ENCODE data around the gene CT47A1.

DNA sequence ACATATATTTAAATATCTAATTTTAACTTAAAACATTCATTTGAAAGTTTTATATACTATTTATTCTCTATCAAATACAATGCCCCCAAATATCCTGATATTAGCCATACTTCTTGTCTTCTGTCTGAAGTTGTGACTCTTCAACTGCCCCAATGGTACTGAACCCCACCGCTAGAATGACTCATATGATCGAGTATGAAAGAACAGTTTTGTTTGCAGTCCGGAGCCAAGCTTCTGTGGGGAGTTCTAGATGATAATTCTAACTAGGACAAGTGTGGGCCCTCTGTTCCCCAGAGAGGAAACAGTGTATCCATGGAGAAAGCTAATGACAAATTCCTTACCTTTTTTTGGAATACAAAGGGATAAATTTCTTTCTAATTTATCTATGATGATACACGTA is 24.7 kb upstream of the CT47A1 start:
- TF ChIP-seq, protein P1, sequence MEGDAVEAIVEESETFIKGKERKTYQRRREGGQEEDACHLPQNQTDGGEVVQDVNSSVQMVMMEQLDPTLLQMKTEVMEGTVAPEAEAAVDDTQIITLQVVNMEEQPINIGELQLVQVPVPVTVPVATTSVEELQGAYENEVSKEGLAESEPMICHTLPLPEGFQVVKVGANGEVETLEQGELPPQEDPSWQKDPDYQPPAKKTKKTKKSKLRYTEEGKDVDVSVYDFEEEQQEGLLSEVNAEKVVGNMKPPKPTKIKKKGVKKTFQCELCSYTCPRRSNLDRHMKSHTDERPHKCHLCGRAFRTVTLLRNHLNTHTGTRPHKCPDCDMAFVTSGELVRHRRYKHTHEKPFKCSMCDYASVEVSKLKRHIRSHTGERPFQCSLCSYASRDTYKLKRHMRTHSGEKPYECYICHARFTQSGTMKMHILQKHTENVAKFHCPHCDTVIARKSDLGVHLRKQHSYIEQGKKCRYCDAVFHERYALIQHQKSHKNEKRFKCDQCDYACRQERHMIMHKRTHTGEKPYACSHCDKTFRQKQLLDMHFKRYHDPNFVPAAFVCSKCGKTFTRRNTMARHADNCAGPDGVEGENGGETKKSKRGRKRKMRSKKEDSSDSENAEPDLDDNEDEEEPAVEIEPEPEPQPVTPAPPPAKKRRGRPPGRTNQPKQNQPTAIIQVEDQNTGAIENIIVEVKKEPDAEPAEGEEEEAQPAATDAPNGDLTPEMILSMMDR (IDR thresholded peaks at IDR 0.05), result no peak
- no peak for TF ChIP-seq POLR2AphosphoS5 (IDR thresholded peaks at IDR 0.05; ENCODE audit: insufficient read depth in 1 of 2, low read depth in 1 of 2)
